ENCODE measurements around the gene CLBA1. TPM values are rescaled to one million over a fixed set of nuclear protein-coding genes. Genes with fewer than 3 reads are reported as not detected.

Gene CLBA1
- total RNA-seq, 1 experiment from 2014 or later = 19.2 TPM

DNA sequence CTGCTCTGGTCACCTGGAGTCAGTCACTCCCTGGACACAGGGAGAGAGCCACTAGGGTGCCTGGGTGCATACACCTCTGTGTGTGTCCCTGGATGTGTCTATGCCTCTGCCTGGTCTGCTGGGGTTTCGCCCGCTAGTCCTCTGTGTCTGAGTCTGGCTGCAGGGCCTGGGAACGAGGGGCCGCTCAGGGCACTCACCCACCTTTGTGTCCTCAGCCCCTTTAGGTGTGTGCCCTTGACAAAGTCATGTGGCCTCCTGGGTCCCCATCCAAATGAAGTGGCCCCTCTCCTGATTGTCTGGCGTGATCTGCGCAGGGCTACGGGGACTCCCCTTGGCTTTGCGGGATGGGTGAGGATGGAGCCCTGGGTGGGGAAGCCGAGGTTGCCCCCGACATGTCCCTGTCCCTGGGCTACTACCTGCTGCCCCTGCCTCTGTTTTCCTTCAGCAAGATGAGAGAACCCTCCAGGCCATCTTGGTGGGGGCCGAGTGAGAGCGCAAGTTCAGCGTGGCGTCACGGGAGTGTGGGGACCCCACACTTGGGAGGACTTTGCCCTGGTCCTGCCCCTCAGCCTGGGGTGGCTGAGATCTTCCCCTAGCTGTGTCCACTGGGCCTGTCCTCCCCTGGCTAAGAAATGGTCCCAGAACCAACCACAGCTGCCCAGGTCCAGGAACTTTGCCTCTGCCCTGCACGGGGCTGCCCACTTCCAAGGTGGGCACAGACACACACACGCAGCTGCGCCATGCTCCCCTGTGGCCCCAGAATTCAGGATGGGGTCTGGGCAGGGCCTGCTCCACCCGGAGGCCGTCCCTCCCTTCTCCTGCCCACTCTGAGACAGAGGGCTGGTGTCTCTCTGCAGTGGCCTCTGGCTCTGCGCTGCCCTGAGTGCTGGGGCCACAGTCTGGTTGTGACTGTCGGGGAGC is 4.7 kb upstream of the CLBA1 start:
- DNase-seq = no peak
- ChIA-PET CTCF (interaction anchor here (0.6 kb wide), 1 partner anchor 23 kb away, joined by 3 read pairs; no protein-coding TSS in a partner anchor), POLR2A (ENCODE audit: unreplicated experiment) (no interaction called here)
- Histone ChIP-seq H3K79me2 (ENCODE audit: low read length) (peaks cover 18% of the 10 kb centered on the region), H3K27me3 (ENCODE audit: low read length) (no peaks in the 10 kb centered on the region), H3K9ac (ENCODE audit: low read length) (no peak overlapping the region), H3K4me1 (ENCODE audit: insufficient read depth, low read length) (peaks cover 29% of the 10 kb centered on the region), H3K36me3 (ENCODE audit: low read depth, low read length) (no peaks in the 10 kb centered on the region), H3K9me2 (replicated peaks; ENCODE audit: low read length) (no peaks in the 10 kb centered on the region), H3K9me3 (ENCODE audit: low read length) (no peaks in the 10 kb centered on the region), H3K27ac (ENCODE audit: low read length) (no peak overlapping the region), H3K4me2 (ENCODE audit: low read length) (no peak overlapping the region), H3F3A (ENCODE audit: low read length, unreplicated experiment) (no peaks in the 10 kb centered on the region), H2AFZ (ENCODE audit: low read length) (no peak overlapping the region), H3K4me3 (ENCODE audit: low read length) (no peak overlapping the region), H4K20me1 (ENCODE audit: low read length) (no peaks in the 10 kb centered on the region)
- ATAC-seq = no peak
- intact Hi-C loops (cut with micrococcal nuclease) = no loop called here
- no TSS peak for BruUV-seq (replicated peaks)
- TF ChIP-seq EZH2 (IDR thresholded peaks at IDR 0.05; ENCODE audit: low read length, unreplicated experiment) (no peak), CTCF (conservative IDR thresholded peaks at IDR 0.05; ENCODE audit: low read depth, low read length) (no peak), EZH2phosphoT487 (IDR thresholded peaks at IDR 0.05; ENCODE audit: borderline replicate concordance, low read length) (no peak)

- DNase-seq = no peak
- no peaks in the 10 kb centered on the region for H3K9me3 ChIP-seq (ENCODE audit: low read length)
- no peaks in the 10 kb centered on the region for H3K9me2 ChIP-seq (replicated peaks; ENCODE audit: low read length)
- TF ChIP-seq EZH2phosphoT487 (IDR thresholded peaks at IDR 0.05; ENCODE audit: borderline replicate concordance, low read length) (no peak), EZH2 (IDR thresholded peaks at IDR 0.05; ENCODE audit: low read length, unreplicated experiment) (no peak), CTCF (conservative IDR thresholded peaks at IDR 0.05; ENCODE audit: low read depth, low read length) (no peak)
- H3K4me3 ChIP-seq (ENCODE audit: low read length) = no peak overlapping the region
- no peaks in the 10 kb centered on the region for H3K27me3 ChIP-seq (ENCODE audit: low read length)
- POLR2A ChIA-PET (ENCODE audit: unreplicated experiment) = no interaction called here
- intact Hi-C loops (cut with micrococcal nuclease) = no loop called here
- H3F3A ChIP-seq (ENCODE audit: low read length, unreplicated experiment) = no peaks in the 10 kb centered on the region
- ATAC-seq = no peak
- H3K79me2 ChIP-seq (ENCODE audit: low read length) = peaks cover 21% of the 10 kb centered on the region
- no TSS peak for BruUV-seq (replicated peaks)
- no peaks in the 10 kb centered on the region for H3K36me3 ChIP-seq (ENCODE audit: low read depth, low read length)
- H3K4me2 ChIP-seq (ENCODE audit: low read length) = no peak overlapping the region
- H3K9ac ChIP-seq (ENCODE audit: low read length) = no peak overlapping the region
- no peak overlapping the region for H2AFZ ChIP-seq (ENCODE audit: low read length)
- CTCF ChIA-PET = no interaction called here
- no peaks in the 10 kb centered on the region for H4K20me1 ChIP-seq (ENCODE audit: low read length)
- H3K27ac ChIP-seq (ENCODE audit: low read length) = no peak overlapping the region
- H3K4me1 ChIP-seq (ENCODE audit: insufficient read depth, low read length) = peaks cover 30% of the 10 kb centered on the region
Measured at GRCh38 chr14:104981699-104982541, 3.7 kb upstream of the CLBA1 start.

Data from PC-3 (cell line).